Karpas-422 (cell line): ENCODE data around the gene RNF25. TPM values are rescaled to one million over a fixed set of nuclear protein-coding genes. Genes with fewer than 3 reads are reported as not detected.

Experiments
- DNase-seq: peaks from one replicate; pipeline ENCODE4 v3.0.0-alpha.2; 2015
- H2AFZ ChIP-seq: fragments of 200-600 bp; sonication (generic); 2 replicates; pipeline ENCODE4 v1.6.1; 2014; ENCODE audit warnings: antibody characterized with exemption, low read length, mixed read lengths
- H3K27ac ChIP-seq: fragments of 200-600 bp; sonication (generic); 2 replicates; pipeline ENCODE4 v1.5.1; 2014; ENCODE audit warnings: mild to moderate bottlenecking, low read length, moderate library complexity
- H3K27me3 ChIP-seq: fragments of 200-600 bp; sonication (generic); 2 replicates; pipeline ENCODE4 v1.6.1; 2014; ENCODE audit warnings: low read length, mixed read lengths
- H3K36me3 ChIP-seq: fragments of 200-600 bp; sonication (generic); 2 replicates; pipeline ENCODE4 v1.6.1; 2014; ENCODE audit warnings: low read length, mixed read lengths; ENCODE audit not compliant: insufficient read depth
- H3K4me1 ChIP-seq: fragments of 200-600 bp; sonication (generic); 2 replicates; pipeline ENCODE4 v1.6.1; 2014; ENCODE audit warnings: mild to moderate bottlenecking, low read length, mixed read lengths
- H3K4me2 ChIP-seq: fragments of 200-600 bp; sonication (generic); 2 replicates; pipeline ENCODE4 v1.6.1; 2014; ENCODE audit warnings: low read length, low read depth, mild to moderate bottlenecking; ENCODE audit not compliant: poor library complexity, severe bottlenecking
- H3K4me3 ChIP-seq: fragments of 200-600 bp; sonication (generic); 2 replicates; pipeline ENCODE4 v1.5.1; 2014; ENCODE audit warnings: mild to moderate bottlenecking, antibody characterized with exemption, low read length, mixed read lengths
- H3K79me2 ChIP-seq: fragments of 200-600 bp; sonication (generic); 2 replicates; pipeline ENCODE4 v1.6.1; 2014; ENCODE audit warnings: mild to moderate bottlenecking, low read length, mixed read lengths
- H3K9ac ChIP-seq: fragments of 200-600 bp; sonication (generic); 2 replicates; pipeline ENCODE4 v1.6.0; 2014; ENCODE audit warnings: low read length
- H3K9me2 ChIP-seq: fragments of 200-600 bp; sonication (generic), shearing (Covaris generic); replicated peaks from 2 replicates; pipeline ENCODE4 v1.6.0; 2014; ENCODE audit warnings: mild to moderate bottlenecking, low read length, moderate library complexity; ENCODE audit not compliant: insufficient read depth
- H3K9me3 ChIP-seq: fragments of 300-700, 200-600 bp; sonication (generic); 2 replicates; pipeline ENCODE4 v1.6.1; 2014; ENCODE audit warnings: low read length, mixed read lengths
- H4K20me1 ChIP-seq: fragments of 200-600 bp; sonication (generic); 2 replicates; pipeline ENCODE4 v1.6.1; 2014; ENCODE audit warnings: mild to moderate bottlenecking, antibody characterized with exemption, low read length, low read depth; ENCODE audit not compliant: insufficient read depth
- total RNA-seq: library from RNA; depleted of rRNA; stranded (reverse); fragments of >200 nt; shearing (Covaris generic); gene quantifications from 2 replicates; pipeline ENCODE4 v1.2.3, GENCODE V29; 2014; ENCODE audit warnings: low replicate concordance

The RNF25 gene
- total RNA-seq, 1 experiment from 2014 or later = 17.5 TPM

- Histone ChIP-seq H3K4me1 (peaks cover 27% of the 10 kb centered on the region), H3K36me3 (peaks cover 13% of the 10 kb centered on the region; the same call in 1 of the 2 replicates), H3K9me3 (no peaks in the 10 kb centered on the region), H3K4me2 (peak overlapping the region; percentile 100), H3K27ac (peak overlapping the region; percentile 1; the same call in 1 of the 2 replicates), H3K27me3 (no peaks in the 10 kb centered on the region), H2AFZ (no peak overlapping the region), H3K9me2 (no peaks in the 10 kb centered on the region), H3K9ac (0 out of 2 replicates have a peak overlapping the region, but pooled peaks have one; percentile 2), H3K4me3 (no peak overlapping the region), H3K79me2 (peaks cover 80% of the 10 kb centered on the region), H4K20me1 (0 out of 2 replicates have a peak, but pooled peaks cover 4% of the 10 kb centered on the region)
- no peak for DNase-seq
Observed at GRCh38 chr2:218713922-218714321, 42.1 kb upstream of the RNF25 start.

DNA sequence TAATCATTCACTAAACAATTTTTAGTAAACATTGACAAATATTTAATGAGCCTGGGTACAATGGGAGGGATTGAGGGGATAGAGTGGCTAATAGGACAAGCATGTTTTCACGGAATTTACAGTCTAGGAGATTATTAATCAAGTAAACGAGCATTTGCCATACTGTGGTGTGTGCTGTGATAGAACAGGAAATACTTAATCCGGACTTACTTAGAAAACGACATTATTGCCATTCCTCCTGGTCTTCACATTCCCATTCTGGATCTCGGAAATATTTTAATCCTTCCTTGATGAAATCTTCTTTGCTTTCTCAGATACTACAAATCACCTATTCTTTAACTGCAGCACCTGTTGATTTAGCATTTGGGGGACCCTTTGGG is 39.7 kb upstream of the RNF25 start:
- Histone ChIP-seq H2AFZ (peak overlapping the region; percentile 8; the same call in 1 of the 2 replicates), H3K79me2 (peaks cover 56% of the 10 kb centered on the region), H3K4me2 (peak overlapping the region; percentile 100), H3K36me3 (peaks cover 8% of the 10 kb centered on the region; the same call in 1 of the 2 replicates), H3K9me2 (no peaks in the 10 kb centered on the region), H3K27ac (peak overlapping the region; percentile 90), H3K27me3 (no peaks in the 10 kb centered on the region), H3K4me1 (peaks cover 27% of the 10 kb centered on the region), H3K4me3 (peak overlapping the region; percentile 98), H3K9ac (peak overlapping the region; percentile 97), H4K20me1 (no peaks in the 10 kb centered on the region), H3K9me3 (no peaks in the 10 kb centered on the region)
- DNase-seq = peak; percentile 62

- Histone ChIP-seq H3K9me3 (no peaks in the 10 kb centered on the region), H3K9ac (peak within 1 kb of the TSS; percentile 97), H3K79me2 (peaks cover 50% of the 10 kb centered on the region), H3K4me2 (peak within 1 kb of the TSS; percentile 100), H3K27me3 (no peaks in the 10 kb centered on the region), H3K4me1 (peaks cover 27% of the 10 kb centered on the region), H3K27ac (peak within 1 kb of the TSS; percentile 90), H3K9me2 (no peaks in the 10 kb centered on the region), H3K36me3 (peaks cover 8% of the 10 kb centered on the region; the same call in 1 of the 2 replicates), H4K20me1 (no peaks in the 10 kb centered on the region), H3K4me3 (peak within 1 kb of the TSS; percentile 98), H2AFZ (peak within 1 kb of the TSS; percentile 82)
- peak; percentile 99 for DNase-seq
Observed at GRCh38 chr2:218710687-218711549, 39.1 kb upstream of the RNF25 start, which contains the start of gene TTLL4. TTLL4 (plus strand) TSS chr2:218710835; CDS start chr2:218737677, 26,842 bp downstream.

- no peak overlapping the region for H3K4me3 ChIP-seq
Observed at GRCh38 chr2:218710334-218710686, 38.5 kb upstream of the RNF25 start.

DNA sequence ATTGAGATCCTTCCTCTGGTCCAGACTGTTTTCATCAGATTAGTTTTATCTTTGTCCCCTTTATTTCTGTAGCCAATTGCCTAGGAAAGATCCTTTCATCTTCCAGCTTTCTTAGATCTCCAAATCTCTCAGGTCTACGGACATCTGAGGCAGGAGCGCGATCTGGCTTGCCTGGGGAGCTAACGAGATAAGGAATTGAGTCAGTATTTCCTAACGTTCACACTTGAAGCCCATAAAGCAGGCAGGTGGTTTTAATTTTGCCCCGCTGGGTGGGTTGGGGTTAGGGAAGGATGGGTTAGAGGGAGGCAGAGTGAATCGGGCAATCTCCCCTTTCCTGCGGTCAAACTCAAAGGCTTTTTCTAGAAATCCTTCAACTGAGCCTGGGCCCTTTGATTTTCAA is 38.1 kb upstream of the RNF25 start:
- Histone ChIP-seq H3K4me2 (no peak overlapping the region), H3K36me3 (peaks cover 4% of the 10 kb centered on the region; the same call in 1 of the 2 replicates), H3K79me2 (peaks cover 40% of the 10 kb centered on the region), H4K20me1 (no peaks in the 10 kb centered on the region), H3K27me3 (no peaks in the 10 kb centered on the region), H2AFZ (0 out of 2 replicates have a peak overlapping the region, but pooled peaks have one; percentile 39), H3K4me1 (peaks cover 27% of the 10 kb centered on the region), H3K27ac (no peak overlapping the region), H3K9me2 (no peaks in the 10 kb centered on the region), H3K4me3 (no peak overlapping the region), H3K9me3 (no peaks in the 10 kb centered on the region), H3K9ac (no peak overlapping the region)
- DNase-seq = no peak

More at GRCh38 chr2:218710334-218710686, 38.5 kb upstream of the RNF25 start:
- Histone ChIP-seq H3K79me2 (peaks cover 44% of the 10 kb centered on the region), H3K4me1 (peaks cover 27% of the 10 kb centered on the region), H3K9me2 (no peaks in the 10 kb centered on the region), H4K20me1 (no peaks in the 10 kb centered on the region), H3K27me3 (no peaks in the 10 kb centered on the region), H3K9me3 (no peaks in the 10 kb centered on the region), H3K36me3 (peaks cover 7% of the 10 kb centered on the region; the same call in 1 of the 2 replicates), H3K27ac (no peak overlapping the region), H3K4me2 (no peak overlapping the region), H3K9ac (no peak overlapping the region), H2AFZ (peak overlapping the region; percentile 39; the same call in 1 of the 2 replicates)
- DNase-seq = no peak

DNA sequence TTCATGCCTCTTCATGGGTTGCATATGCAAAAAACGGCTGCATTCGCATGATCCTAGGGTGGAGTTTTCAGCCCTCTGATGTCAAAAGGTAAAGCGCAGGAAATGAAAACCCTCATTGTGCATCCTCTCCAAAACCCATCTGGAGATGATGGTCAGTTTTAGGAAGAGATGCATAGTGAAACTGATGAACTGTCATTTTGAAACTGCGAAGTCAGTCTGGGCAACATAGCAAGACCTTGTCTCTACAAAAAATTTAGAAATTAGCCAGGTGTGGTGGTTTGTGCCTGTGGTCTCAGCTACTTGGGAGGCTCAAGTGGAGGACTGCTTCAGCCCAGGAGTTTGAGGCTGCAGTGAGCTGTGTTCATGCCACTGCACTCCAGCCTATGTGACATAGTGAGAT is 36.3 kb upstream of the RNF25 start:
- Histone ChIP-seq H2AFZ (no peak overlapping the region), H3K4me2 (no peak overlapping the region), H3K79me2 (peaks cover 23% of the 10 kb centered on the region), H3K27me3 (no peaks in the 10 kb centered on the region), H3K4me3 (no peak overlapping the region), H3K4me1 (peaks cover 15% of the 10 kb centered on the region), H3K9ac (no peak overlapping the region), H3K36me3 (peaks cover 4% of the 10 kb centered on the region; the same call in 1 of the 2 replicates), H3K27ac (no peak overlapping the region), H4K20me1 (no peaks in the 10 kb centered on the region), H3K9me3 (no peaks in the 10 kb centered on the region), H3K9me2 (no peaks in the 10 kb centered on the region)
- DNase-seq = no peak

- no peaks in the 10 kb centered on the region for H3K79me2 ChIP-seq
- H3K9me2 ChIP-seq = no peaks in the 10 kb centered on the region
- no peaks in the 10 kb centered on the region for H3K9me3 ChIP-seq
- no peak overlapping the region for H2AFZ ChIP-seq
- no peaks in the 10 kb centered on the region for H3K27me3 ChIP-seq
- no peak overlapping the region for H3K27ac ChIP-seq
- H3K4me2 ChIP-seq = no peak overlapping the region
- H4K20me1 ChIP-seq = no peaks in the 10 kb centered on the region
- no peaks in the 10 kb centered on the region for H3K36me3 ChIP-seq
- no peak overlapping the region for H3K4me3 ChIP-seq
- DNase-seq = no peak
- H3K4me1 ChIP-seq = no peaks in the 10 kb centered on the region
- no peak overlapping the region for H3K9ac ChIP-seq
Observed at GRCh38 chr2:218703341-218703740, 31.5 kb upstream of the RNF25 start.

DNA sequence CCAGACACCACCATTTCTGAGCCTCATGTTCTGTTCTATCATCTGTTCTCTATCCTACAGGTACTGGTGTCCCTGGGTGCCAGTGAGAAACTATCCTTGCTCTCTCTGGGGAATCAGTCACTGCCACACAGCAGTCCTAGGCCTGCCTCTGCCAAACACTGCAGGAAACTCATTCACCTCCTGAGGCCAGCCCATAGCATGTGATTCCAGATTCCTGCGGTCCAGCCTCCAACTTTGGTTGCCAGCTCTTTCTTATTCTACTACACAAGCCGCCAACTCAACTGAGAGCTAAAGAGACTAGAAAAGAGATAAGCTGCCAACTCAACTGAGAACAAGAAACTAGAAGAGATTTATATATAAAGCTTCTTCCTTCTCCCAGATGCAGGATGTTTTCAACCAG is 30.0 kb upstream of the RNF25 start:
- Histone ChIP-seq H3K9ac (no peak overlapping the region), H3K4me2 (no peak overlapping the region), H3K36me3 (no peaks in the 10 kb centered on the region), H3K27ac (no peak overlapping the region), H3K27me3 (no peaks in the 10 kb centered on the region), H3K9me3 (no peaks in the 10 kb centered on the region), H4K20me1 (no peaks in the 10 kb centered on the region), H3K4me1 (no peaks in the 10 kb centered on the region), H2AFZ (no peak overlapping the region), H3K4me3 (no peak overlapping the region), H3K79me2 (no peaks in the 10 kb centered on the region), H3K9me2 (no peaks in the 10 kb centered on the region)
- DNase-seq = no peak
